ENCODE results near the gene LRR1.

Gene LRR1

DNA sequence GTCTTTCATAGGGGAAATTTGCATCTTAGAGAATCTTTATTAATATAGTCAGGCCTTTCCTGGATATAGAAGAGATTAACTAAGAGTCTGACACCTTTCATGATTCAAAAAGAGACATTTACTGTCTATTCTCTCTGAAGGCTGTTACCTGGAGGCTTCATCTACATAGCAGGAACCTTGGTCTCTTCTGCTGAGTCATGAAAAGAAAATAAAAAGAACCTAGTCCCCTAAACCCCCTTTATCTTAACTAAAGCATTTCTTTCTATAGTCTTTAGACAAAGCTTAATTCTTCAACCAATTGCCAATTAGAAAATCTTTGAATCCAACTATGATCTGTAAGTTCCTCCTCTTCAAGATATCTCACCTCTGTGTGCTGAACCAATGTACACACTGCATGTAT lies 45.6 kb upstream of the LRR1 start:
- Histone ChIP-seq H3K36me3 (replicated peaks) (no peaks in the 10 kb centered on the region), H3K27ac (no peak overlapping the region), H3K27me3 (replicated peaks) (no peaks in the 10 kb centered on the region), H3K4me3 (ENCODE audit: low read depth, low read length) (no peak overlapping the region)
- no peak for DNase-seq
- in situ Hi-C loops (cut with HindIII; ENCODE audit: low pct_ligation_motif_present, low sequenced_read_pairs), result no loop called here
- TF ChIP-seq CTCF (IDR thresholded peaks at IDR 0.05; ENCODE audit: low read depth, low read length, missing control alignments), result no peak

GRCh38 chr14:49553892-49554291 lies 44.8 kb upstream of the LRR1 start:
- no peak overlapping the region for H3K27ac ChIP-seq
- H3K36me3 ChIP-seq (replicated peaks), result no peaks in the 10 kb centered on the region
- no peaks in the 10 kb centered on the region for H3K27me3 ChIP-seq (replicated peaks)
- DNase-seq, result no peak
- TF ChIP-seq CTCF (IDR thresholded peaks at IDR 0.05; ENCODE audit: low read depth, low read length, missing control alignments), result no peak
- no peak overlapping the region for H3K4me3 ChIP-seq (ENCODE audit: low read depth, low read length)
- in situ Hi-C loops (cut with HindIII; ENCODE audit: low pct_ligation_motif_present, low sequenced_read_pairs), result no loop called here

GRCh38 chr14:49559979-49560768 lies 38.6 kb upstream of the LRR1 start:
- DNase-seq, result no peak
- Histone ChIP-seq H3K27ac (no peak overlapping the region), H3K27me3 (replicated peaks) (no peaks in the 10 kb centered on the region), H3K36me3 (replicated peaks) (no peaks in the 10 kb centered on the region), H3K4me3 (ENCODE audit: low read depth, low read length) (no peak overlapping the region)
- in situ Hi-C loops (cut with HindIII; ENCODE audit: low pct_ligation_motif_present, low sequenced_read_pairs), result no loop called here
- no peak for TF ChIP-seq CTCF (IDR thresholded peaks at IDR 0.05; ENCODE audit: low read depth, low read length, missing control alignments)

DNA sequence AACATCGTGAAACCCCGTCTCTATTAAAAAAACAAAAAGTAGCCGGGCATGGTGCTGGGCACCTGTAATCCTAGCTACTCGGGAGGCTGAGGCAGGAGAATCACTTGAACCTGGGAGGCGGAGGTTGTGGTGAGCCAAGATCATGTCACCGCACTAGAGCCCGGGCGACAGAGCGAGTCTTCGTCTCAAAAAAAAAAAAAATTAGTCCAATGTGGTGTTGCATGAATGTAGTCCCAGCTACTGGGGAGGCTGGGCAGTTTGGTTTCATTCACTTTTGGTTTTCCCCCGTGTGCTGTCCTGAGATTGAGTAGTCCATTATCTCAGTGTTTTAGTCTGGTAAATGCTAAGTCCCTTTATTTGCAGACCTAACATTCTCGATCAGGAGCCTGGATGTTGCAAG lies 32.0 kb upstream of the LRR1 start:
- Histone ChIP-seq H3K27me3 (replicated peaks) (no peaks in the 10 kb centered on the region), H3K36me3 (replicated peaks) (no peaks in the 10 kb centered on the region), H3K27ac (no peak overlapping the region), H3K4me3 (ENCODE audit: low read depth, low read length) (no peak overlapping the region)
- no peak for DNase-seq
- in situ Hi-C loops (cut with HindIII; ENCODE audit: low pct_ligation_motif_present, low sequenced_read_pairs), result no loop called here
- TF ChIP-seq CTCF (IDR thresholded peaks at IDR 0.05; ENCODE audit: low read depth, low read length, missing control alignments), result no peak

- in situ Hi-C loops (cut with HindIII; ENCODE audit: low pct_ligation_motif_present, low sequenced_read_pairs), result no loop called here
- no peak for TF ChIP-seq CTCF (IDR thresholded peaks at IDR 0.05; ENCODE audit: low read depth, low read length, missing control alignments)
Measured at GRCh38 chr14:49569281-49569680, 29.5 kb upstream of the LRR1 start.

GRCh38 chr14:49574038-49574437 lies 24.7 kb upstream of the LRR1 start:
- H3K27me3 ChIP-seq (replicated peaks), result no peaks in the 10 kb centered on the region
- H3K36me3 ChIP-seq (replicated peaks), result peaks cover 7% of the 10 kb centered on the region
- no peak for TF ChIP-seq CTCF (IDR thresholded peaks at IDR 0.05; ENCODE audit: low read depth, low read length, missing control alignments)
- no peak overlapping the region for H3K4me3 ChIP-seq (ENCODE audit: low read depth, low read length)
- in situ Hi-C loops (cut with HindIII; ENCODE audit: low pct_ligation_motif_present, low sequenced_read_pairs), result no loop called here
- DNase-seq, result no peak
- no peak overlapping the region for H3K27ac ChIP-seq

More at GRCh38 chr14:49569281-49569680, 29.5 kb upstream of the LRR1 start:
- no peaks in the 10 kb centered on the region for H3K27me3 ChIP-seq (replicated peaks)
- no peak overlapping the region for H3K4me3 ChIP-seq (ENCODE audit: low read depth, low read length)
- H3K27ac ChIP-seq, result no peak overlapping the region
- H3K36me3 ChIP-seq (replicated peaks), result no peaks in the 10 kb centered on the region
- no peak for DNase-seq
